HG02943 (cell line): ENCODE measurements around the gene GRIN2D.

ENCODE experiments used
- ATAC-seq: cut with Tn5 transposase; IDR thresholded peaks from one replicate; pipeline ENCODE4 v1.9.1; 2021; ENCODE audit warnings: mild to moderate bottlenecking, low read depth, moderate library complexity; ENCODE audit not compliant: unreplicated experiment

The GRIN2D gene

DNA sequence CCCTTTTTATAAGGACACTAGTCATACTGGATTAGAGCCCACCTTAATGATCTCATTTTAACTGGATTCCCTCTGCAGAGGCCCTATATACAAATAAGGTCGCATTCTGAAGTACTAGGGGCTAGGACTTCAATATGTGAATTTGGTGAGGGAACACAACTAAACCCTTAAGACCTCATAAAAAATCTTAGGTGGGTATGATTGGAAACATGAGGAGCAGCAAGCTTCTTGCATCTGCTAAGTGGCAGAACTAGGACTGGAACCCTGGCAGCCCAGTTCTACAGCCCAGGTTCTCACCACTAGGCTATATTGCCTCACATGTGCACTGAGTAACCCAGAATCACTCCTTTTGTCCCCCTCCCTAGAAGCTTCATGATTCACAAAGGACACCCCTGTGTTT is 35.2 kb downstream of the GRIN2D start:
- ATAC-seq = no peak

DNA sequence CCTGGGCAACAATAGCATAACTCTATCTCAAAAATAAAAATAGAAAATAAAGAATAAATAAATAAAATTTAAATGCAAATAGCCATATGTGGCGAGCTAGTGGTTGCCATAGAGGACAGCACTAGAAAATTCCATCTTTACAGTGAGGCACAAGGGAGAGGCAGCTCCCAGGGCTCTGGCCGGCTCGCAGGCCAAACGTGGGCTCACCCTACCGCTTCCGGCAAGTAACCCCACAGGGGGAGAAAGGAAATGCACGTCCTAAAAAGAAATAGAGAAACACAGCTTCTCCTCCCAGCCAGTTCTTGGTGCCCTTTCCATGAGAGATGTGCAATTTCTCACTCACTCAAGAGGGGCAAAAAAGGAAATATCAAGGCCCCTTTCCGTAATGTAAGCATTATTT is 39.9 kb downstream of the GRIN2D start:
- no peak for ATAC-seq

DNA sequence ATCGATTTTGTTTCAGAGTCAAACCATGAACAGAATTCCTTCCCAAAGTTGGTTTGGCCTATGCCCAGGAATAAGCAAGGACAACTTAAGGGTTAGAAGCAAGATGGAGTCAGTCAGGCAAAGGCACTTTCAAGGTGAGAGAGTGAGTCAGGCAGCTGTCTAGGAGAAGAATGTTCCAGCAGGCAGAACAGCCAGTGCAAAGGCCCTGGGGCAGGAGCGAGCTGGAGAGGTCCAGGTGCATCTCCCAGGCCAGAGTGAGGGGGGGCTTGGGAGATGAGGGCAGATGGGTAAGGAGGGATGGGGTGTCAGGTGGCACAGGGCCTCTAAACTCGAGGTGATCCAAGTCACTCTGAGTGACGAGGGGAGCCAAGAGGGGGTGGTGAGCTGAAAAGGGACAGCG is 43.1 kb downstream of the GRIN2D start:
- ATAC-seq = no peak

DNA sequence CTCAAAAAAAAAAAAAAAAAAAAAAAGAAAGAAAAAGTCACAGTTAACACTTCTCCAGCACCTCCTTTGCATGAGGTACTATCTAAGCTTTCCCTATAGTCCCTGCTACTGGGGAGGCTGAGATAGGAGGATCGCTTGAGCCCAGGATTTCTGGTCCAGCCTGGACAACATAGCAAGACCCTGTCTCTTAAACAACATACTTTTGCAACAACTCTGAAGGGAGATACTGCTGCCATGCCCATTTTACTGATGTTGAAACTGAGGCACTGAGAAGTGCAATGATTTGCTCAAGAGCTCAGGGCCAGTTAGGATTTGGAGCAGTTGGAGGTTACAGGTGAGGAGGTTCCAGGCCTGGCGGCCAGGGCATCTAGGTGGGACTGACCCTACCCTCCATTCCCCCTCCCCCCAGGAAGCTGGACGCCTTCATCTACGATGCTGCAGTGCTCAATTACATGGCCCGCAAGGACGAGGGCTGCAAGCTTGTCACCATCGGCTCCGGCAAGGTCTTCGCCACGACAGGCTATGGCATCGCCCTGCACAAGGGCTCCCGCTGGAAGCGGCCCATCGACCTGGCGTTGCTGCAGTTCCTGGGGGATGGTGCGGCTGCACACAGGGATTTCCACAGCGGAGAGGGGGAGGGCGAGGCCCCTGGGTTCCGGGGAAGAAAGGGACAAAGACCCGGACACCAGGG is 48.0 kb downstream of the GRIN2D start:
- no peak for ATAC-seq

DNA sequence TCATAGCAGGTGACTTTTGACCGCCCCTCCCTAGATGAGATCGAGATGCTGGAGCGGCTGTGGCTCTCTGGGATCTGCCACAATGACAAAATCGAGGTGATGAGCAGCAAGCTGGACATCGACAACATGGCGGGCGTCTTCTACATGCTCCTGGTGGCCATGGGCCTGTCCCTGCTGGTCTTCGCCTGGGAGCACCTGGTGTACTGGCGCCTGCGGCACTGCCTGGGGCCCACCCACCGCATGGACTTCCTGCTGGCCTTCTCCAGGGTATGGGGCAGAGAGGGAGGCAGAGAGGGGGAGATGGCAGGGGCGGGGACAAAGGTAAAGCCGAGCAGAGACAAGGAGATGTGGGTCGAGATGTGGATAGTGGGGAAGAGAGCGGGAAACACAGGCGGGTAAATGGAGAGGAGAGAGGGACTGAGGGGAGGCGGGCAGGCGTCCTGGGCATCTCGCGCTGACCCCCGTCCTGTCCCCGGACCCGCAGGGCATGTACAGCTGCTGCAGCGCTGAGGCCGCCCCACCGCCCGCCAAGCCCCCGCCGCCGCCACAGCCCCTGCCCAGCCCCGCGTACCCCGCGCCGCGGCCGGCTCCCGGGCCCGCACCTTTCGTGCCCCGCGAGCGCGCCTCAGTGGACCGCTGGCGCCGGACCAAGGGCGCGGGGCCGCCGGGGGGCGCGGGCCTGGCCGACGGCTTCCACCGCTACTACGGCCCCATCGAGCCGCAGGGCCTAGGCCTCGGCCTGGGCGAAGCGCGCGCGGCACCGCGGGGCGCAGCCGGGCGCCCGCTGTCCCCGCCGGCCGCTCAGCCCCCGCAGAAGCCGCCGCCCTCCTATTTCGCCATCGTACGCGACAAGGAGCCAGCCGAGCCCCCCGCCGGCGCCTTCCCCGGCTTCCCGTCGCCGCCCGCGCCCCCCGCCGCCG is 48.9 kb downstream of the GRIN2D start:
- ATAC-seq = no peak

DNA sequence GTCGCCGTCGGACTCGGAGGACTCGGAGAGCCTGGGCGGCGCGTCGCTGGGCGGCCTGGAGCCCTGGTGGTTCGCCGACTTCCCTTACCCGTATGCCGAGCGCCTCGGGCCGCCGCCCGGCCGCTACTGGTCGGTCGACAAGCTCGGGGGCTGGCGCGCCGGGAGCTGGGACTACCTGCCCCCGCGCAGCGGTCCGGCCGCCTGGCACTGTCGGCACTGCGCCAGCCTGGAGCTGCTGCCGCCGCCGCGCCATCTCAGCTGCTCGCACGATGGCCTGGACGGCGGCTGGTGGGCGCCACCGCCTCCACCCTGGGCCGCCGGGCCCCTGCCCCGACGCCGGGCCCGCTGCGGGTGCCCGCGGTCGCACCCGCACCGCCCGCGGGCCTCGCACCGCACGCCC is 49.8 kb downstream of the GRIN2D start:
- no peak for ATAC-seq
